SH-SY5Y (cell line): ENCODE measurements around the gene PDE4D.

Experiments
- GATA2 ChIP-seq: IDR thresholded peaks from 2 replicates; pipeline ENCODE4 v1.6.1; 2011; ENCODE audit warnings: mild to moderate bottlenecking, low read depth, low read length
- GATA3 ChIP-seq: IDR thresholded peaks from 2 replicates; pipeline ENCODE4 v1.6.1; 2011; ENCODE audit warnings: low read depth, mild to moderate bottlenecking, low read length, moderate library complexity

DNA sequence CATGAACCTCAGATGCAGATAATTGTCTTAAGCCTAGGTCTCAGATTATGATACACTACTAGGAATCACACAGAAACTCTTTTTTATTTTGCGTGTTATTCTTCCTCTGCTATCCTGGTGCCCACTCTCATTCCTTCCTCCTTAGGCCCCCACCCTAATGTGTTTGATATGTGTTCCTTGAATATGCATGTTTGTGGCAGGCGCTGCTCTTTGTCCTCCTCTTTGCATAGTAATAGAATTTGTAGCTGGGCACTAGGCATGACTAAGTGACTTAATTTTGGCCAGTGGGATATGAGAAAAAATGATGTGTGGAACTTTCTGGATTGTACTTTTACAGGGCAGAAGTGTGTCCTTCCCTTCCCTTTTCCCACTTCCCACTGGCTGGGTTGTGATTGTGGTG lies 965.6 kb downstream of the PDE4D start:
- TF ChIP-seq GATA3 (no peak), GATA2 (no peak)
